Pulmonary artery endothelial cell (primary cell): ENCODE data around the gene TNFAIP8L3. TPM values are rescaled to one million over a fixed set of nuclear protein-coding genes. Genes with fewer than 3 reads are reported as not detected.
"Not testable (repeated sequence)": the region's sequence is repeated elsewhere in the genome, so short reads cannot be mapped to it uniquely, and the experiment has no call there.

ENCODE experiments used
- DNase-seq: peaks from one replicate; pipeline ENCODE4 v3.0.0-alpha.2; 2011; ENCODE audit warnings: low read depth, low spot score
- total RNA-seq: library from RNA; depleted of rRNA; stranded (reverse); fragments of >200 nt; gene quantifications from 2 replicates; pipeline ENCODE4 v1.2.3, GENCODE V29; 2014

Gene TNFAIP8L3
- 38.4 and 62.5 TPM in 2 replicates for total RNA-seq

- no peak for DNase-seq
Observed at GRCh38 chr15:51094606-51095569, at the start of gene TNFAIP8L3. Gene TNFAIP8L3, minus strand, starts transcription at chr15:51094906. Its CDS starts 311 bp downstream, at chr15:51094595.

GRCh38 chr15:51144021-51144532 lies 49.4 kb upstream of the TNFAIP8L3 start:
- peak; percentile 32 for DNase-seq

- not testable (repeated sequence) for DNase-seq
Observed at GRCh38 chr15:51140347-51140746, 45.6 kb upstream of the TNFAIP8L3 start.

GRCh38 chr15:51139091-51139490 lies 44.4 kb upstream of the TNFAIP8L3 start:
- no peak for DNase-seq

GRCh38 chr15:51137880-51138430 lies 43.2 kb upstream of the TNFAIP8L3 start:
- no peak for DNase-seq

- no peak for DNase-seq
Observed at GRCh38 chr15:51137024-51137423, 42.3 kb upstream of the TNFAIP8L3 start.

- DNase-seq = no peak
Observed at GRCh38 chr15:51135276-51135675, 40.6 kb upstream of the TNFAIP8L3 start.

- DNase-seq = no peak
Observed at GRCh38 chr15:51134416-51135199, 39.9 kb upstream of the TNFAIP8L3 start.

- DNase-seq = no peak
Observed at GRCh38 chr15:51133140-51133765, 38.5 kb upstream of the TNFAIP8L3 start.

- DNase-seq = peak; percentile 94
Observed at GRCh38 chr15:51132384-51133139, 37.9 kb upstream of the TNFAIP8L3 start.

GRCh38 chr15:51131596-51132290 lies 37.0 kb upstream of the TNFAIP8L3 start:
- no peak for DNase-seq

GRCh38 chr15:51130344-51130743 lies 35.6 kb upstream of the TNFAIP8L3 start:
- no peak for DNase-seq

- DNase-seq = no peak
Observed at GRCh38 chr15:51129535-51130188, 35.0 kb upstream of the TNFAIP8L3 start.

- no peak for DNase-seq
Observed at GRCh38 chr15:51128701-51129100, 34.0 kb upstream of the TNFAIP8L3 start.

GRCh38 chr15:51126842-51127241 lies 32.1 kb upstream of the TNFAIP8L3 start:
- no peak for DNase-seq

- DNase-seq = not testable (repeated sequence)
Observed at GRCh38 chr15:51123002-51123401, 28.3 kb upstream of the TNFAIP8L3 start.

- no peak for DNase-seq
Observed at GRCh38 chr15:51121631-51122225, 27.0 kb upstream of the TNFAIP8L3 start.

- peak; percentile 98 for DNase-seq
Observed at GRCh38 chr15:51121118-51121517, 26.4 kb upstream of the TNFAIP8L3 start.

GRCh38 chr15:51119120-51119519 lies 24.4 kb upstream of the TNFAIP8L3 start:
- DNase-seq = no peak
